T-helper 1 cell treated with Interleukin-12 subunit alpha and Interleukin-12 subunit beta and Interleukin-4 antibody, amounts not matched to agents 30 ng/mL and 1 ng/mL, for 36 hours (primary cell): ENCODE data around the gene PACRG. TPM values are rescaled to one million over a fixed set of nuclear protein-coding genes. Genes with fewer than 3 reads are reported as not detected.

Source experiments
- intact Hi-C: fragments of 100-400 bp; cut with micrococcal nuclease; formaldehyde crosslinking; loops from one replicate; pipeline ENCODE4 v1.15.1; 2024
- total RNA-seq: library from RNA; stranded (reverse); gene quantifications from 2 replicates; pipeline ENCODE4 v1.2.3, GENCODE V29; 2022

PACRG gene
- total RNA-seq, 1 donor from 2014 or later = not detected

- intact Hi-C loops = no loop called here
These were observed 599.5 kb downstream of the PACRG start for GRCh38 chr6:163327165-163327880.

GRCh38 chr6:163327921-163328320, 600.1 kb downstream of the PACRG start:
- intact Hi-C loops = no loop called here

GRCh38 chr6:163328411-163328810, 600.6 kb downstream of the PACRG start:
- intact Hi-C loops = no loop called here

GRCh38 chr6:163329991-163330390, 602.2 kb downstream of the PACRG start:
- intact Hi-C loops = no loop called here

GRCh38 chr6:163331245-163331644, 603.5 kb downstream of the PACRG start:
- intact Hi-C loops = no loop called here

DNA sequence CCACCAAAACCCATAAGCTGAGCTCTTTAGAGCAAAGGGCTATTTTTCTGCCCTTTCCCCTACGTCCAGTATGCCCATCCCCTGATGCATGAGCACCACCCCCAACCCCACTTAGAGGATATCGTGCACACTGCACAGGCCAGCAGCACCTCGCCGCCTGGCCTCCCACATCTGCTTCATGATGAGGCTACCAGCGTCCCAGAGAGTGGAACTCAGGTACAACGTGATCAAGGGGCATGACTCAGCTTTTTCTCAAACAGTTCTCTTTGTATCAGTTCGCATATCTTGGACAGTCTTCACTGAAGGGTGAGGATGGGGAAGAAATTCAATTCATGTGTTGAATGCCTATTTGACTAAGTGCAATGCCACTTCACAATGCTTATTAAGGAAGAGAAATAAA, 604.8 kb downstream of the PACRG start:
- intact Hi-C loops = no loop called here

GRCh38 chr6:163333038-163333437, 605.3 kb downstream of the PACRG start:
- intact Hi-C loops = no loop called here

- intact Hi-C loops = no loop called here
These were observed 606.2 kb downstream of the PACRG start for GRCh38 chr6:163333701-163334663.

GRCh38 chr6:163335056-163335455, 607.3 kb downstream of the PACRG start:
- intact Hi-C loops = no loop called here

GRCh38 chr6:163335671-163336545, 608.1 kb downstream of the PACRG start:
- intact Hi-C loops = no loop called here

DNA sequence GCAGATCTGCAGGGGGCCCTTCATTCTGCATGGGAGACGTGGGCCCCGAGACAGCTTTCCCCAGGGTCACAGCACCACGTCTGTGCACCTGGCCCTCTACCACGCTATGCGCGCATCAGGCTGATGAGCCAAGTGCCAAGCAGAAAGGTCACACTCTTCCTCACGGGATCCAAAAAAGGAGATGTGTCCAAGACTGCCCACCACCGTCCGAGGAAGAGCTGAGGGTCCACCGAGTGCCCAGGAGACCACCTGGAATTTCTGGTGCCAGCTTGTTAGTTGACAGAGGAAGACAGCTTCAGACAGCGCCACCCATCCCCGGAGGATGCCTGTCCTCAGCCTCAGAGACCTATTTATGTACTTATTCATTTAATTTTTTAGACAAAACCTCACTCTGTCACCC, 609.2 kb downstream of the PACRG start:
- intact Hi-C loops = no loop called here

GRCh38 chr6:163337958-163338357, 610.2 kb downstream of the PACRG start:
- intact Hi-C loops = no loop called here

DNA sequence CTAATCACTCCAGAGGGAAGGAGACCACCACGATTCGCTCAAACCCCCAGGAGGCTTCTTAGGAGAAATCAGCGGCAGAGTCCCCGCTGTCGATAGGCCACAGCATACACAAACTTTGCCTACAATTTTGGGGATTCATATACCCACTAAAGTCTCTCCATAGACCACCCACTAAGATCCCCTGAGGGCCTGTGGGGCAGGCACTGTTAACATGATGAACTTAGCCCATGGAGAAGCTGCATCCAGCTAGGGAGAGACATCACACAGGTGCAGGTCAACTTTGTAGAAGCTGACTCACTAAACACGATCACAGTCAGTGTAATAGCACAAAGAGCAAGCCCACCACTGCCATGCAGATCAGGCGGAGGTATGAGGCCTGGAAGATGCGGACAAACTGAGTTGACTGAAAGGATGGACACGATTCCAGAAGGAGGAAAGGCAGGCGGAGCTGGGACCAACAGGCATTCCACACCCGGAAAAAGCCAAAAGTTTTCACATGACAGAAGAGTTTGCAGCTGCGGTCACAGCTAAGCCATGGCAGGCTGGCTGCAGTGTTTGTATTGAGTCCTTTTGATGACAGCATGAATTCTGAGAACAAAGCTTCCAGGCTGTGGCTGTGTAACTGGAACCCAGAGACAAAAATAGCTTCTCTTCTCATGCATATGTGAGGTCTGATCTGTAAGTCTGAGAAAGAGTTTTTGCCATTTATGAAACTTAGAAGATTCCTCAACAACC, 611.1 kb downstream of the PACRG start:
- intact Hi-C loops = no loop called here

GRCh38 chr6:163339466-163339865, 611.7 kb downstream of the PACRG start:
- intact Hi-C loops = no loop called here

- intact Hi-C loops = no loop called here
These were observed 612.6 kb downstream of the PACRG start for GRCh38 chr6:163340201-163340887.

DNA sequence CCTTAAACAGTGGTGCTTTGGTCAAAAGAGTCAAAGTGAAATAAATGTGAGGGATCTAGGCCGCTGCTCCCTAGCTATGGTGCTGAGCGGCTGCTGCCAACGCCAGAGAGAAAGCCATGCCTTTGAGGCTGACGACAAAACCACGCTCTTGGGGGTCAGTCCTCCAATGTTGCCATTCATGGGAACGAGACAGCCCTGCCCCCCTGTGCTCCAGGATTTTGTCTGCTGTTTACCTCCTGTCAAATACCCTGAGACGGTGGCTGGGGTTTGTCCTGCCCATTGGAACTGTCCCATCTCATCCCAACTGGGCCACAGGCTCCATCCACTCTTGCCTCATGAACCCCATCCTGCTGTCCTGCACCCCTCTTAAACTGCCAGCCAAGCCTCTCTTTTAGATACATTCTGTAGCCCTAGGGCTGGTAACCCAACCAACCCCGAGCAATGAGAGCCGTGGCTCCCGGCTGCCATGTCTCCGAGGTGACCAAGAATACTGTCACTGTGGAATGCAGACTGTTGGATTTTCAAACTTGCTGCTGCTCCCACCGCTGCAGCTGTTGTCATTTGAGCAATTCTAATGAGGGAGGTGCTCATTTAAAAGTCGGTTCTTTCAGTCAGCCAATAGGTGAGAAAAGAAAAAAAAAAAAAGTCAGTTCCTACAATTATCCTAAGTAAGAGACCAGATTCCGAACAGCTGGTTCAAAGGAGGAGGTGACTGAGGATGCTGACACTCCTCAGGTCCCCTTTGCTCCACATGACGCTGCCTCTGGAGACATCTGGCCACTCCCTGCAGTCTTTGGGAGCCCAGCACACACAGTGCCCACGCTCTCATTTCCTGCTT, 613.7 kb downstream of the PACRG start:
- intact Hi-C loops = no loop called here

- intact Hi-C loops = no loop called here
These were observed 615.1 kb downstream of the PACRG start for GRCh38 chr6:163342571-163343539.

DNA sequence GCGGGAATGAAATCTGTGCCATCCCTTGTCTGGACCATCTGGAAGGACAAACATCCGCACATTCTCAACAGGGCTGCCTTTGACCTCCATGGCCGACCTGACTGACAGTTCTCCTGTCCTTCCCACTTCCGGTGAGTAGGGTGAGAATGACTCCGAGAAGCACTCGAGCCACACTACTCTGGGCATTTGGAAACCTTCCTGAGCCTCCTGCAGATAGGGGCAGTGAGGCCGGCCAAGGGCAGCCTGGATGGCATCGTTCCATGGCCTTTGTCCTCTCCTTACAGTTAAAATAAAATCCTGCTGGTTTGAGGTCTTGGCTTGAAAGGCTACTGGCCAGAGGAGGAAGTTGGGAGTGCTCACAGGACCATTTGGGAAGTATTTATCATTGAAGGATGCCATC, 615.8 kb downstream of the PACRG start:
- intact Hi-C loops = no loop called here
